GM19035 (cell line): ENCODE results near the gene ESPL1.
A peak's percentile ranks its signal among the peaks of the same experiment; 100 is the strongest.
"Not testable (repeated sequence)": the region's sequence is repeated elsewhere in the genome, so short reads cannot be mapped to it uniquely, and the experiment has no call there.

Source experiments
- ATAC-seq: cut with Tn5 transposase; IDR thresholded peaks from one replicate; pipeline ENCODE4 v1.9.1; 2021; ENCODE audit not compliant: unreplicated experiment

ESPL1 gene

GRCh38 chr12:53297106-53297505 lies 29.0 kb downstream of the ESPL1 start:
- not testable (repeated sequence) for ATAC-seq

DNA sequence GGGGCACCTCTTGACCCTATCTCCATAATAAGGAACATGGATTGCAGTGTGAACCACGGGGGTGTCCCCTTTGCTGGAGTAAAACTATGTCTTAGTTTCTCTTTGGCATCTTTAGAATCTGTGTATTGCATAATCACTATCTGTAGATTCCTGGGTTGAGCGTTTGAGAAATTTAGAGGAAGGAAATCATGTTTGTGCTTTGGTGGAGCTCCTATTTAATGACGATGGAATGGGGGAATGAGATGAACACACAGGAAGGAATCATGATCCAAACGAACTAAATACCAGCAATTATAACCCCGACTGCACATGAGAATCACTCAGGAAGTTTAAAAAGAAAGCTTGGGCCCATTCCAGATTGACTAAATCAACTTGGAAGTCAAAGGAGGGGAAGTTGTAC lies 30.1 kb downstream of the ESPL1 start:
- ATAC-seq, result no peak

- ATAC-seq, result no peak
Measured at GRCh38 chr12:53299101-53299453, 31.0 kb downstream of the ESPL1 start.

GRCh38 chr12:53299454-53300180 lies 31.5 kb downstream of the ESPL1 start, which contains the start of gene MYG1:
TSS of gene MYG1 (plus strand) at chr12:53299695. CDS start at chr12:53299738, 43 bp downstream.
- ATAC-seq, result peak; percentile 72

- no peak for ATAC-seq
Measured at GRCh38 chr12:53300187-53300586, 32.1 kb downstream of the ESPL1 start.

- no peak for ATAC-seq
Measured at GRCh38 chr12:53302903-53303302, 34.8 kb downstream of the ESPL1 start.

- ATAC-seq, result no peak
Measured at GRCh38 chr12:53306826-53307225, 38.7 kb downstream of the ESPL1 start.

- ATAC-seq, result no peak
Measured at GRCh38 chr12:53308276-53308675, 40.2 kb downstream of the ESPL1 start.

DNA sequence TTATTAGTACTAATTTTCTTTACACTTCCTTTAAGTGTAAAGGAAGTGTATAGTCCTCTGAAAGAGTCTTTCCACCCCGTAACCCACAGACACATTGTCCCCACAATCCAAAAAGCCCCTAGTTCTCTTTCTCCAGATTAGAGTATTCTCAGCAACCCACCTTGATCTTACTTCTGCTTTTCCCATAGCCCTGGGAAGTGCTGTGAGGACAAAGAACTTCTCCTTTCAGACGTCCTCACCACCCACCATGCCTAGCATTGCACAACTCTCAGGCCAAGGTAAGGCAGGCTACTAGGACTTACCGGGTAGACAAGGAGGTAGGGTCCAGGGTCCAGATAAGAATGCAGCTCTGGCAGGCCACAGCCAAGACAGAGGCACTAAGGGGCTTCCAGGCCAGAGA lies 45.9 kb downstream of the ESPL1 start:
- ATAC-seq, result no peak

DNA sequence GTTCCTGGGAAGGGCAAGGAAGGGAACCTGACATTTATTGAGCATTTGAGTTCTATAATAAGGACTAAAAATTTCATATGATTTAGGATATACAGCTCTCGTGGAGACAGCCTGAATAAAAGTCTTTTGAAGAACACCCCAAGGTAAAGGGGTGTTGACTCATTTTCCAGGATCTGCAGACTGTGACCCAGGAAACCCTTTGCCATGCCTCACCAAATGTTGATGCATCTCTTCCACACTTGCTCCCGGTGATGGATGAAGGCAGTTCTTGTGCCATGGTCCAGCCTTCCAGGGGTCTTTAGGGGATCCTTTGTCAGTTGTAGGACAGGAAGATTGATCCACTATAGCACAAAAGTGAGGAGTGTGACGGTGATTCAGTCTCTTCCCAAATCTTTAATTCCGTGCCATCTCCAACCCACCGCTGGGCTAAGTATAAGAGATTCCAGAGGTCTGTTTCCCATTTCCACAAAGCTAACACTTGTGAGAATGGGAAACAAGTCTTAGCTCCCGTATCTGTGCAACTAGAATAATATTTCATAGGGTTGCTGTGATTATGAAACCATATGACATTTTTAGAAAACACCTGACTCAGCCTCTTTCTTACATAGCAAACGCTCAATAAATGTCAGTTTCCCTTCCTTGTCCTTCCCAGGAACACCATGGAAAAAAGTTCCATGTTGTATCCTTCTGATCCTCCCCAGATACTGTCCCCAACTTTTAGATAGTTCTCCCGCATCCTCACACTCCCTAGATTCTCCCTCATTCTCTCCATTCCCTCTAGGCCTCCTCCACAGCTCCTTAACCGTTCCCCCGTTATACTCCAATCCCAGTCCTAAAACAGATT lies 52.5 kb downstream of the ESPL1 start:
- no peak for ATAC-seq

GRCh38 chr12:53324113-53324778 lies 56.1 kb downstream of the ESPL1 start:
- ATAC-seq, result peak; percentile 33

- ATAC-seq, result peak; percentile 56
Measured at GRCh38 chr12:53324779-53325510, 56.8 kb downstream of the ESPL1 start.

DNA sequence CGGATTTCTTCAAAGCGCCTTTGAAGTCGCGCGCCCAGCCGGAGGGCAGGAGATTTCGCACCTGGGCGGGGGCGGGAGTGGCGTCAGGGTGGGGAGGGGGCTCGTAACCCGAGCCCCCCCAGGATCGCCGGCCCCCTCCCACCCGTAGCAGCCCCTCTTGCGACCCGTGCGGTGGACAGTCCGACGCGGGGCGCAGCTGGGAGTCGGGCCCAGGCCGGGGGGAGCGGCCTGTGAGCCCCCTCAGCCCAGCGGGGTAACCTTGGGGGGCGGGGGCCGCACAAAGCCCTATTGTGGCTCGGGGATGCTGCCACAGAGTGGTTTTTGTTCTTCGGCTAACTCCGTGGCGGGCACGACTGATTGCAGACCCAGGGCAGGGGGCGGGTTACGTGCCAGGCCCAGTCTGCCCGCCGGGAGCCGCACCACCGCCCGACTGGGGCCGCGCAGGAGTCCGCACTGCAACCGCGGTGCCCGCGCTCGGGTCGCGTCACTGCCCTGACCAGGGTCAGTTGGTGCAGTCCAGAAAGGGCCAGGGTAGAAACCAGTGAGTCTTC lies 57.5 kb downstream of the ESPL1 start:
- no peak for ATAC-seq

GRCh38 chr12:53326460-53327185 lies 58.5 kb downstream of the ESPL1 start:
- ATAC-seq, result no peak

- ATAC-seq, result no peak
Measured at GRCh38 chr12:53327435-53328042, 59.4 kb downstream of the ESPL1 start.

- ATAC-seq, result no peak
Measured at GRCh38 chr12:53328043-53328435, 59.9 kb downstream of the ESPL1 start.

- no peak for ATAC-seq
Measured at GRCh38 chr12:53330671-53331070, 62.6 kb downstream of the ESPL1 start.

DNA sequence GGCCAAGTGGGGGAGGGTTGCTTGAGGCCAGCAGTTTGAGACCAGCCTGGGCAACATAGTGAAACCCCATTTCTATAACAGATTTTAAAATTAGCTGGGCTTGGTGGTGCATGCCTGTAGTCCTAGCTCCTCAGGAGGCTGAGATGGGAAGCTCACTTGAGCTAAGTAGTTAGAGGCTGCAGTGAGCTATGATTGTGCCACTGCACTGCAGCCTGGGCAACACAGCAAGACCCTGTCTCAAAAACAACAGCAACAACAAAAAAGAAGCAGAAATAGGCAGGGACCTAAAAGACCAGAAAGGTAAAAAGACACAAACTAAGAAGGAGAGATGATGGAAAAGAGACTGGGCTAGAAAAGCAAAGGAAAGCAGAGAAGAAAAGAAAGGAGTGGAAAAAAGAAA lies 64.2 kb downstream of the ESPL1 start:
- not testable (repeated sequence) for ATAC-seq

DNA sequence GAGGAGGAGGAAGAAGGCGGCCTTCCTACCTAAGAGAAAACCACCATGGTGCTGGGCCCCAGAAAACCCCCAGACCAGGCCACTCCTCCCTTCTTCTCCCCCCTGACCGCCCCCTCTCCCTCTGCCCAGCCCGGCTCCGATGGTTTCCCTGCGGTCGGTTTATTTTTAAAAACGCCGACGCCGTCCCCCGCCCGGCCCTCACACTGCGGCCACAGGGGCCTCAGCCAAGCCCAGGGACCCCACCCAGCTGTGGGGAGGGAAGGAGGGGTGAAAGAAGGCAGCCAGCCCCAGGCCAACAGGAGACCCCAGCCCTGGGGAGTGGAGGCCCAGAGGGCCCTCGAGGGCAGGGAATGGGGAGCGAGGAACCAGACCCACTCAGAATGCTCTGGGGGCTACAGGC lies 64.6 kb downstream of the ESPL1 start:
- no peak for ATAC-seq

DNA sequence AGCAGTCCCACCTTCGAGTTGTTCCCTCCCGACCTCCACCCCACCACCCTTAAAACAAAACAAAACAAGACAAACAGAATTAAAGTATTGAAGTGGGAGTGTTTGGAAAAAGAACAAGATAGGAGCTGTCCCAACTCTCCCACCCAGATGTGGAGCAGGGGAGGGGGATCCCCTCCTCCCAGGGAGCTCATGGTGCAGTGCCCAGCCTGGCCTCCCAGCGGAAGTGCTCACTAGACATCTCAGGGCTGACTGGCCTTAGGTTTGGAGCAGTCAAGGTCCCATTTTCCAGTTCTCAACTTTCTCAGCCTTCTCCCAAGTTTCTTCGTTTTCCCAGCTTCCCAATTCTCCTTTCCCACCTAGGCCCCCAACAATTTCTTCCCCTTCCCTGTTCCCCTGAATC lies 65.2 kb downstream of the ESPL1 start:
- ATAC-seq, result no peak
